BLaER1 treated with 17β-estradiol and CSF1 and Interleukin-3, amounts not matched to agents 10 nM and 100 nM (cell line): ENCODE measurements around the gene PLEKHG5.

Experiments
- H3K27ac ChIP-seq, 11 experiments: shearing (Covaris generic); formaldehyde crosslinking; 2 replicates each; pipeline ENCODE4 v1.8.1; 2022
- H3K27me3 ChIP-seq, 11 experiments: shearing (Covaris generic); formaldehyde crosslinking; 2 replicates each; pipeline ENCODE4 v1.8.1; 2022
- H3K36me3 ChIP-seq, 11 experiments: shearing (Covaris generic); formaldehyde crosslinking; 2 replicates each; pipeline ENCODE4 v1.8.1; 2022
- H3K4me1 ChIP-seq, 10 experiments: shearing (Covaris generic); formaldehyde crosslinking; 2 replicates each; pipeline ENCODE4 v1.8.1; 2022
- H3K4me2 ChIP-seq, 11 experiments: shearing (Covaris generic); formaldehyde crosslinking; 2 replicates each; pipeline ENCODE4 v1.8.1; 2022
- H3K4me3 ChIP-seq, 10 experiments: shearing (Covaris generic); formaldehyde crosslinking; 2 replicates each; pipeline ENCODE4 v1.8.1; 2022
- H3K9ac ChIP-seq, 11 experiments: shearing (Covaris generic); formaldehyde crosslinking; 2 replicates each; pipeline ENCODE4 v1.8.1; 2022
- H3K9me3 ChIP-seq, 11 experiments: shearing (Covaris generic); formaldehyde crosslinking; replicated peaks in 1 of 11; 2 replicates each; pipeline ENCODE4 v1.8.1; 2022
- H4K20me1 ChIP-seq, 11 experiments: shearing (Covaris generic); formaldehyde crosslinking; 2 replicates each; pipeline ENCODE4 v1.8.1; 2022
- Cebpa-rat ChIP-seq, 11 experiments: shearing (Covaris generic); IDR thresholded peaks; 2 replicates each; pipeline ENCODE4 v1.8.1; 2022

The PLEKHG5 gene

DNA sequence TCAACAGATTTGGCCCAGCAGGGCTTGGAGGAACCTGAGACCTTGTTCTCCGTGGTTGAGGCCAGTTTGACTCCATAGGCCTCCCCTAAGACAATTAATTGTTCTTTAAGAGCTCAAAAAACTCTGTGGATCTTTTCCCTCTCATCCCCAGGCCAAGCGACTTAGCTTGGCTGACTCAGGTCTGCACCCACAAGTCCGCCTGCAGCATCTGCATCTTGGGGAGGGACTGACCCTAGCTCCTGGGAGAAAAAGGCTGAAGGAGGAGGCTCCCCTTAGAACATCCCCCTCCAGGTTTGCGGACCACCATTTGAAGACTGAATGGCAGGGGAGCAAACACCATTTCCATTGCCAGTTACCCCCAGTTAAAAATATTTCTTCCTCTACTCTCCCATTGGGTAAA, 70.2 kb downstream of the PLEKHG5 start:
- Histone ChIP-seq H3K9ac (no peak overlapping the region), H3K9me3 (no peaks in the 10 kb centered on the region), H3K4me2 (peak overlapping the region in 8 of 11 experiments; percentile 93 to 100 (median 98); a peak in 14 of 22 replicates), H3K4me1 (peaks cover 52 to 77% (median 71%) of the 10 kb centered on the region in 10 experiments), H3K36me3 (no peaks in the 10 kb centered on the region), H3K4me3 (no peak overlapping the region), H4K20me1 (peaks cover 0 to 82% (median 50%) of the 10 kb centered on the region in 11 experiments; a peak in 17 of 22 replicates), H3K27ac (no peak overlapping the region), H3K27me3 (peaks cover 98 to 100% (median 100%) of the 10 kb centered on the region in 11 experiments)
- no peak for TF ChIP-seq Cebpa-rat (IDR thresholded peaks at IDR 0.05)

- H4K20me1 ChIP-seq, result peaks cover 0 to 75% (median 45%) of the 10 kb centered on the region in 11 experiments; a peak in 17 of 22 replicates
- peak overlapping the region; percentile 51 to 70 (median 58) for H3K4me3 ChIP-seq
- peak overlapping the region in 8 of 11 experiments; percentile 0 to 63 (median 55); a peak in 11 of 22 replicates for H3K9ac ChIP-seq
- H3K4me2 ChIP-seq, result peak overlapping the region; percentile 82 to 100 (median 98)
- H3K4me1 ChIP-seq, result peaks cover 52 to 70% (median 65%) of the 10 kb centered on the region in 10 experiments
- H3K27ac ChIP-seq, result peak overlapping the region in 1 of 11 experiments; percentile 15; a peak in 2 of 22 replicates
- H3K9me3 ChIP-seq, result no peaks in the 10 kb centered on the region
- no peak for TF ChIP-seq Cebpa-rat (IDR thresholded peaks at IDR 0.05)
- H3K36me3 ChIP-seq, result no peaks in the 10 kb centered on the region
- peaks cover 91 to 100% (median 96%) of the 10 kb centered on the region in 11 experiments for H3K27me3 ChIP-seq
Measured at GRCh38 chr1:6420454-6421042, 70.9 kb downstream of the PLEKHG5 start.

GRCh38 chr1:6419804-6420453, 71.5 kb downstream of the PLEKHG5 start, which contains the start of gene HES2:
TSS of gene HES2 (minus strand) at chr1:6419919. CDS start at chr1:6419820, 99 bp downstream.
- H3K27me3 ChIP-seq, result peaks cover 85 to 99% (median 90%) of the 10 kb centered on the region in 11 experiments
- peak within 1 kb of the TSS; percentile 51 to 70 (median 58) for H3K4me3 ChIP-seq
- no peaks in the 10 kb centered on the region for H3K36me3 ChIP-seq
- H3K9ac ChIP-seq, result peak within 1 kb of the TSS in 10 of 11 experiments; percentile 0 to 63 (median 54); a peak in 17 of 22 replicates
- no peaks in the 10 kb centered on the region for H3K9me3 ChIP-seq
- H3K4me2 ChIP-seq, result peak within 1 kb of the TSS; percentile 82 to 100 (median 98)
- H3K4me1 ChIP-seq, result peaks cover 50 to 70% (median 61%) of the 10 kb centered on the region in 10 experiments
- peak within 1 kb of the TSS in 1 of 11 experiments; percentile 15; a peak in 2 of 22 replicates for H3K27ac ChIP-seq
- TF ChIP-seq Cebpa-rat (IDR thresholded peaks at IDR 0.05), result no peak
- peaks cover 0 to 69% (median 40%) of the 10 kb centered on the region in 11 experiments; a peak in 17 of 22 replicates for H4K20me1 ChIP-seq

DNA sequence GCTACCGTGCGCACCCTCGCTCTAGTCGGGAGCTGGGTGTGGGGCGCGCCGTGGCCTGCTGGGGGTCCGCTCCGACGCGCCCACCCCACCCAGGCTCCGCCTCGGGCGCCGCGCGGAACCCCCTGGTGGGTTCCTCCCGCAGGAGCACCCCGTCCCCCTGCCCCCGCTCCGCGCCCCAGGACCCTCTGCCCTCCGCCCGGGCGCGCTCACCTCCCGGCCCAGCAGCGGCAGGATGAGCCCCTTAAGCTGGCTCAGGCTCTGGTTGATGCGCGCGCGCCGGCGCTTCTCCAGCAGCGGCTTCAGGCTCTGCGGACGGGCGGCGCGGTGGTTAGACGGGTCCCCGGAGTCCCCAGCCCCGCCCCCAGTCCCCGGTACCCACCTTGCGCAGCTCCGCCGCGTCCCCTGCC, 72.1 kb downstream of the PLEKHG5 start:
- Histone ChIP-seq H3K27me3 (peaks cover 79 to 98% (median 87%) of the 10 kb centered on the region in 11 experiments), H3K4me2 (peak overlapping the region; percentile 82 to 100 (median 98))

DNA sequence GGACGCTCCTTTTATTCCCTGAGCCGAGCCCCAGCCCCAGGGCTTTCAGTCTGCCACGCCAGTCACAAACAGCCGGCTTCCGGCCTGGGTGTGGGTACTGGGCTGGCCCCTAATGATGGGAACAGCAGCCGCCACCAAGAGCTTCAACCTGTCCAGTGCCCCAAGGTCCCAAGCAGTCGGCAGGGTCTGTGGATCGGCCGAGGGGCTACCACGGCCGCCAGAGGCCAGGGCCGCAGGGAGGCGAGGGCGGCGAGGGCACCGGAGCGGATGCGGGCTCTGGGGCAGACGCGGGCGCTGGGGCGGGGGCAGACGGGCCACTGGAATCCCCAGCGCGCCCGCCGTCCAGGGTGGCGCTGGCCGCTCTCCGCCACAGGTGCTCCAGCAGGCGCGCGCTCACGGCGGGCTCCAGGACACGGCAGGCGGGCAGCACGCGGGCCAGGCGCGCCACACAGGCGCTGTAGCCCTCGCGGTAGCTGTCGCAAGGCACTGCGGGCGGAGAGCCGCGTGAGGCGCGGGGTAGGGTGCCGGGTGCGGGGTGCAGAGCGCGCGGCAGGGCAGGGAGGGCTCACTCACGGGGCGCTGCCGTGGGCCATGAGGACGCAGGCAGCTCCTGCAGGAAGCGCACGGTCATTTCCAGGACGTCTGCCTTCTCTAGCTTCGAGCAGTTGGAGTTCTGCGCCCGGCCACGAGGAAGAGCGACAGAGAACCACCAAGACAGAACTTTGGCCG, 72.6 kb downstream of the PLEKHG5 start:
- no peaks in the 10 kb centered on the region for H3K36me3 ChIP-seq
- TF ChIP-seq Cebpa-rat (IDR thresholded peaks at IDR 0.05), result no peak
- H3K9me3 ChIP-seq, result no peaks in the 10 kb centered on the region
- H4K20me1 ChIP-seq, result peaks cover 0 to 60% (median 35%) of the 10 kb centered on the region in 11 experiments; a peak in 17 of 22 replicates
- H3K4me2 ChIP-seq, result peak overlapping the region; percentile 82 to 100 (median 98)
- peak overlapping the region; percentile 51 to 70 (median 58); a peak in 19 of 20 replicates for H3K4me3 ChIP-seq
- H3K27ac ChIP-seq, result no peak overlapping the region
- peaks cover 46 to 65% (median 58%) of the 10 kb centered on the region in 10 experiments for H3K4me1 ChIP-seq
- peak overlapping the region in 6 of 11 experiments; percentile 1 to 63 (median 58); a peak in 10 of 22 replicates for H3K9ac ChIP-seq
- H3K27me3 ChIP-seq, result peaks cover 74 to 92% (median 82%) of the 10 kb centered on the region in 11 experiments

More for the DNA sequence above, 72.1 kb downstream of the PLEKHG5 start:
- peak overlapping the region; percentile 51 to 70 (median 58) for H3K4me3 ChIP-seq
- H3K36me3 ChIP-seq, result no peaks in the 10 kb centered on the region
- no peak overlapping the region for H3K27ac ChIP-seq
- no peak for TF ChIP-seq Cebpa-rat (IDR thresholded peaks at IDR 0.05)
- H3K4me1 ChIP-seq, result peaks cover 51 to 71% (median 62%) of the 10 kb centered on the region in 10 experiments
- H4K20me1 ChIP-seq, result peaks cover 0 to 65% (median 40%) of the 10 kb centered on the region in 11 experiments; a peak in 17 of 22 replicates
- peak overlapping the region in 8 of 11 experiments; percentile 12 to 63 (median 55); a peak in 16 of 22 replicates for H3K9ac ChIP-seq
- no peaks in the 10 kb centered on the region for H3K9me3 ChIP-seq

DNA sequence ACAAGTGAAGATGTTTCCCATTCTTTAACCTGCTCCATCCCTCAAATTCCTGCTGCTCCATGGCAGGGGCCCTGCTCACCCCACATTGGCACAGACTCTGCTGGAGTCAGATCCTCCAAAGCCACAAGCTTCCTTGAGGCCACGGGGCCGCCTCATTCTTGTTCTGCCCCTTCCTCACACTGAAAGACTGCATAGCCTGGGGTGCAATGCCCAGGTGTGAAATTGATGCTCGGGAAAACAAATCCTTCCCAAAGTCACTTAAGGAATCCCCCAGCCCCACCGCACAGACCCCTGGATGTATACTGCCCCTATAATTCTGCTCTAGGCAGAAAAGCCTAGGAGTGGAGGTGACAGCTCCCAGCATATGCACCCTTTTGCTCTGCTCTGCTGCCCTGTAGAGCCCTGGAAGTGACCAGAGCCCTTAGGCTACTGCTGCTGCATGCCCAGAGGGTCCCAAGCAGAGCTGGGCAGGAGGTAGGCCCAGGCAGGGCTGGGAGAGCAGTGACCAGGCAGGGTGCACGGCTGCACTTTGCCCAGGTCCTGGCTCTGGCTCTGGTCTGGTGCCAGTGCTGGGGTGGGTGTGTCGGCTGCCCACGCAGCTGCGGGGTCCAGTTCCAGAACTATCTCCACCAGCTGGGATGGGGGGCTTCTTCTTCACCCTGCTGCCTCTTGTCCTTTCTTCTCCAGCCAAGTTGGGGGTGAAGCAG, 73.4 kb downstream of the PLEKHG5 start:
- H3K4me1 ChIP-seq, result peaks cover 39 to 58% (median 51%) of the 10 kb centered on the region in 10 experiments
- H3K9me3 ChIP-seq, result no peaks in the 10 kb centered on the region
- H3K9ac ChIP-seq, result peak overlapping the region in 1 of 11 experiments; percentile 61; a peak in 4 of 22 replicates
- no peak overlapping the region for H3K27ac ChIP-seq
- peaks cover 0 to 53% (median 29%) of the 10 kb centered on the region in 11 experiments; a peak in 16 of 22 replicates for H4K20me1 ChIP-seq
- no peaks in the 10 kb centered on the region for H3K36me3 ChIP-seq
- peaks cover 66 to 85% (median 74%) of the 10 kb centered on the region in 11 experiments for H3K27me3 ChIP-seq
- peak overlapping the region in 10 of 11 experiments; percentile 82 to 100 (median 98); a peak in 18 of 22 replicates for H3K4me2 ChIP-seq
- H3K4me3 ChIP-seq, result peak overlapping the region in 4 of 10 experiments; percentile 55 to 70 (median 64); a peak in 6 of 20 replicates
- TF ChIP-seq Cebpa-rat (IDR thresholded peaks at IDR 0.05), result no peak
